Glomerular endothelial cell (primary cell): ENCODE results near the gene SNAI3. TPM values are rescaled to one million over a fixed set of nuclear protein-coding genes. Genes with fewer than 3 reads are reported as not detected.

ENCODE experiments used
- DNase-seq: peaks from one replicate; pipeline ENCODE4 v3.0.0-alpha.2; 2011; ENCODE audit warnings: low read depth, low spot score; ENCODE audit errors: extremely low read depth
- total RNA-seq: library from RNA; depleted of rRNA; stranded (reverse); fragments of >200 nt; gene quantifications from 2 replicates; pipeline ENCODE4 v1.2.3, GENCODE V29; 2015

Gene SNAI3
- total RNA-seq: 0.12 TPM in 1 of 2 replicates, not detected in the other

- no peak for DNase-seq
Measured at GRCh38 chr16:88686439-88687253, at the start of gene SNAI3. TSS of gene SNAI3 (minus strand) at chr16:88686507. CDS start at chr16:88686406, 101 bp downstream.

DNA sequence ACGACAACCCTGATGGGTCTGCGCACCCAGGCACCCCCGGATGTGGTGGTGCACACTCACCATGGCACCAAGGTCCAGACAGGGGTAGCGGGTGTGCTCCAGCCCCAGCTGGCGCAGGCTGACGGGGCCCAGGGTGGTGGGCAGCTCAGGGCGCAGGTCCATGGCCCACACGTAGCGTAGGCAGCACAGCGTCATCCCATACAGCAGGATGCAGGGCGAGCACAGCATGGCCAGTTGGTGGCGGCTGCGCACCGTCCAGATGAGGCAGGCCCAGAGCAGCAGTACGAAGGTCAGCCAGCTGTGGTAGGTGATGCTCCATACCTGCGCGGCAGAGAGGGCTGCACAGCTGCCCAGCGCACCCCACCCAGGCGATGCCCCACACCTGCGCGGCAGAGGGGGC is 49.8 kb upstream of the SNAI3 start:
- DNase-seq: no peak

DNA sequence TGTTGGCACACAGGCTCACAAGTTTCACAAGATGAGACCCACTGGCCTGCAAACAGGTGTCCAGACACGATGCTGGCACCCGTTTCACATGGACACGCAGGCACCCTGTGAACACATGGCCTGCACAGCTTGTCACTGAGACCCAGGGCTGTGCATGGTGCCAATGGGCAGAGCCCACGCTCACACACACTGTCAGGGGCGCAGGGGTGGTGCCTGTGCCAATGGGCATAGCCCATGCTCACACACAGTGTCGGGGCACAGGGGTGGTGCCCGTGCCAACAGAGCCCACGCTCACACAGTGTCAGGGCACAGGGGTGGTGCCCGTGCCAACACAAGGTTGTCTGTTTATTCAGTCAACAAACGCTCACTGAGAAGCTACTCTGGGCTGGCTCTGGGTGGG is 49.3 kb upstream of the SNAI3 start:
- DNase-seq: no peak

- DNase-seq: no peak
Measured at GRCh38 chr16:88735121-88735520, 48.8 kb upstream of the SNAI3 start.

- no peak for DNase-seq
Measured at GRCh38 chr16:88734361-88734728, 48.0 kb upstream of the SNAI3 start.

DNA sequence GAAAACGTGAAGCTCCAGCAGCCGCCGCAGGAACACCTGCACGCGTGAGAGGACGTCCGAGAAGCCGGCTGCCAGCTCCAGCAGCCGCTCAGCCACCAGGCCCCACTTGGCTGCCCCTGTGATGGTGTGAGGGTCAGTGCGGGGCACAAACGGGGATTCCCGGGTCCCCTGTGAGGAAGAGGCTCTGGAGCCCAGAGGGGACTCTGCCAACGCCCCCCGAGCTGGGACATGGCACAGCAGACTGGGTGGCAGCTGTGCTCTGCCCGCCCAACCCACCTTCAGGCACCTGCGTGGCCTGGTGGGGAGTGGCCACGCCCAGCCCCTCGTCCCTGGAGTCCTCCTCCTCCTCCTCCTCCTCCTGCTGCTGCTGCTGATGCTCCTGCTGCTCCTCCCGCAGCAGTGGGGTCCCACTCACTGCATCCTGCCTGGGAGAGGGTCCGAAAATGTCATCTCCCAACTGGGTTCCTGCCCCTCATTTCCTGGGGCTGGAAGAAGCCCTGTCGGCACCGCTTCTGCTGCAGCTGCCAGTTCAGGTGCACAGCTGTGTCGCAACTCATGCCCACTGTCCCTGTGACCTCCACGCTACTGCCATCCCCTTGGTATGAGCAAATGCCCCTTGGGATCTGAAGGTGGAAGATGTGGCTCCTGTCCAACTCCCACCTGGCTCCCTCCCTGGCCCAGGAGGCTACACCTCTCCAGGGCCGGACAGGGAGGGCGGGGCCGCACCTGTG is 47.5 kb upstream of the SNAI3 start:
- DNase-seq: no peak

DNA sequence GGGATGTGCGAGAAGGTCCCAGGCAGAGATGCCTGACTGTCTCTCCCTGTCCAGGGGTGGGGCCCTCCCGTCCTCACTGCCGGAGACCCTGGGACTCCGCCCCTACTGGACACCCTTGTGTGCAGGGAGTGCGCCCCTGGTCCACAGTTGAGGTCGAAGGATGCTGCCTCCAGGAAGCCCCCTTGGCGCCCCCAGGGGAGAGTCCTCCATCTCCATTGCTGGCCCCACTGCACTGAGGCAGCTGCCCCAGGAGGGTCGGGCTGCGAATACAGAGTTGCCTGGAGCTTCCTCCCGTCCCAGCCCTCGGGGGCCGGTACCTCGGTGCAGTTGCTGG is 46.6 kb upstream of the SNAI3 start:
- DNase-seq: no peak

- DNase-seq: no peak
Measured at GRCh38 chr16:88732172-88732960, 46.1 kb upstream of the SNAI3 start.

DNA sequence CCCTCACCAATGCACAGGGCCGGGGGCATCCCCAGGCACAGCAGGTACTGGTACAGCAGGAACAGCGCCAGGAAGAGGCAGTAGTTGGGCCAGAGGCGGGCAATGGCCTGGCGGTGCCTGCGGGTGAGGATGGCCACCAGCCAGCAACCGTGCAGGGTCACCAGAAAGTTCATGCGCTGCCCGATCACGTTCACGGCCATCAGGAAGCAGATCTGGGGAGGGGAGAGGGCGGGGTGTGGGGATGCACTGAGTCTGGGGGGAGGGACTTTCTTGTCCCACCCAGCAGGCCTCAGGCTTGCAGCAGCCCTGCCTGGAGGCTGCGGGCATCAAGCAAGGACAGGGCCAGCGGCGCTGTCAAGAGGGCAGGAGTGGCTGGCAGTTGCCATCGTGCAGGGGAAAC is 45.4 kb upstream of the SNAI3 start:
- DNase-seq: no peak

- no peak for DNase-seq
Measured at GRCh38 chr16:88730632-88731607, 44.6 kb upstream of the SNAI3 start.

DNA sequence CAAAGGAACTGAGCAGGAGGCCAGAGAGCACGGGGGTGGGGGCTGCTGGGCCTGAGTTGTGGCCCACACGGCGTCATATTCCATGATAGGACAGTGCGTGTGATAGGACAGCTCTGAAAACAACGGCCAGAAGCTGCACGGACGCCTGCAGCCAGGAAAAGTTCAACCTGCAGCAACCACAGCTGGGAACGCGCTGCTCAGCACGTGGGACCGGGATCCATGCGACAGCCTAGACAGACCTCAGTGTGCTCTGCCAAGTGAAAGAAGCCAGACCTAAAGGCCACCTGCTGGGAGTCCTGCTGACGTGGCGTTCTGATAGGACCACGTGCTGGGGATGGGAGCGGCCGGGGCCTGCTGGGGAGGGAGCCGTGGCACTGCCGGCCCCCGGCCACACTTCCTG is 41.6 kb upstream of the SNAI3 start:
- no peak for DNase-seq

DNA sequence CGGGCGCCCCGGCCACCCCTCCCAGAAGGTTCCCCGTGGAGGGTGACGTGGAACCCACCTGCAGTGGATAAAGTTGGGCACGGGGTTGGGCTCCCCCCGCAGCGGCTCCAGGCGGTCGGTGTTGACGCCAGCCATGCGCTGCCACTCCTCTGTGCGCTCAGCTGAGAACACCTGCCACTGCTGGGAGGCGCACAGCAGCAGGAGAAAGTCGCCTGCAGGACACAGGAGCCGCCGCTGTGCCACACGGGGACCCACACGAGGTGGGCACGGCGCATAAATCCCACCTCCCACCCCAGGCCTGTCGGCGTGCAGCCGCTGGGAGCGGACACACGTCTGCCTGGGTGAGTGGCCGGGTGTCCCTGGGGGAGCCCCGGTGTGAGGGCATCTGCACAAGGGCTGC is 40.7 kb upstream of the SNAI3 start:
- DNase-seq: no peak

- DNase-seq: no peak
Measured at GRCh38 chr16:88726408-88726749, 40.1 kb upstream of the SNAI3 start.

- no peak for DNase-seq
Measured at GRCh38 chr16:88725609-88726407, 39.5 kb upstream of the SNAI3 start.

DNA sequence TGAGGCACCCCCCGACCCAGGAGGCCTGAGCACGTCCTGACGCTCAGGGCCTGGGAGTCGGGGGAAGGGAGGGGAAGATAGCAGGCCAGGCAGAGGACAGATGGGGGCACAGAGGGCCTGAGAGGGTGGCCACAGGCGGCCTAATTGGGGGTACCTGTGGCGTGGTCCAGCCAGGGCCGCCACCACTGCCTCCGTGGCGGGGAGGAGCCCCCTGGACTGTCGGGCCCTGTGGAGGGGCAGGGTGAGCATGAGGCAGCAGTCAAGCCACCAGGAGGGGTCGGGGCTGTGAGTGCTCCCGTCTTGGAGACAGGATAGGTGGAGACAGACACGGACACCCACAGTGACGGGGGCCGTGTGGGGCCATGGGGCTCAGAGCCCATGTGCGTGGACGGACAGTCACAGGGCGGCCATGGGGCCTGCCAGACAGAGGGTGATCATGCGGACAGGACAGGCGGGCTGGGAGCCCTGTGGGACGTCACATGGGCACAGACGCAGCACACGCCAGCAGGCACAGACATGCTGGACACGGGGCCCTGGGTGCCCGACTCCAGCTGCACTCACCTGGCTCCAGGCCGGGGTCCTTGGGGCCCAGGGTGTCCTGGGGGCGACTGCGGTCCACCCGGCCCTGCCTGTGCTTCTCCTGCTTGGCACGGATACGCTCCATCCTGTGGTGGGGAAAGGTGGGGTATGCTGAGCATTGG is 38.7 kb upstream of the SNAI3 start:
- DNase-seq: no peak

DNA sequence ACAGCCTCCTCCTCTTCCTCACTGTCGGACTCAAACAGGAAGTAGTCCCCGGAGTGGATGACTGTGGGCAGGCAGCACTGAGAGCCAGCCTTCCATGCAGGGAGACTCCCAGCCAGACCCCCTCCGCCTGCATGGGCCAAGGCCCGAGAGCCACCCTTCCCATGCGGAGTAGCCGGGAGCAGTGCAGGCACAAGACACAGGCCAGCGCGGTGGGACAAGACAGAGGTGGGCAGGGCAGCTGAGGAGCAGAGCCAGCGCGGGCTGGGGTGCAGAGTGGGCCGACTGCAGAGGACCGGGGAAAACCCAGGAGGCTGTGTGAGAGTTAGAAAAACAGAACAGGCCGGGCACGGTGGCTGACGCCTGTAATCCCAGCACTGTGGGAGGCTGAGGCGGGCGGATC is 37.6 kb upstream of the SNAI3 start:
- DNase-seq: no peak

GRCh38 chr16:88723507-88723887 is 37.2 kb upstream of the SNAI3 start:
- DNase-seq: no peak

DNA sequence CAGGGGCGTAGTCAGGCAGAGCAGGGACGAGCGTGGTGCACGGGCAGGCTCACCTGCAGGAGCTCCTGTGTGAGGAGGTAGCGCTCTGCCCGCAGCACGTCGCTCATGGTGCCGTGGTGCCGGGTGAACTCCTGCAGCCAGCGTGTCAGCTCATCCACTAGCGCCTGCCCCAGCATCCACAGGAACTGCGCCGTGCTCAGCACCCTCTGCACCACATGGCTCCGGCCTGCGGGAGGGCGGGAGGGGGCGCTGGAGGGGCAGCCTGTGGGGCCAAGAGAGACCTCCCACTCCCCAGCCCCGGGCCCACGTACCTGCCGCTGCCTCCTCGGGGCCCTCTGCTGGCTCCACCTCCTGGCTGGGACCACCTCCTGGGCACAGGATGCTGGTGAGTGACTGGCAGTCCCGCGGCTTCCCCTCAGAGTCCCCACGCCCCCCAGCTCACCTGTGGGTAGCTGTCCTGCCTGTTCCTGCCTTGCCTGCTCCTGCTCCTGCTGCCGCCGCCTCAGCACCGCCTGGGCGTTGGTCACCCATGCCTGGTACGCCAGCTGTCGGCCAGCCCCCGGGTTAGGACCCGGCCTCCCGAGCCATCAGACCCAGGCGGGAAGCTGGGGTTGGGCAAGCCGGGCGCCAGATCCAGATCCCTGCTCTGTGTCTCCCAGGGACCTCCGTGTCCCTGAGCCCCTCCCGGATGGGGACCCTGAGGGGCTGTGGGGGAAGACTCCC is 36.6 kb upstream of the SNAI3 start:
- DNase-seq: no peak
